Measurements from ENCODE around the gene RPS27. TPM values are rescaled to one million over a fixed set of nuclear protein-coding genes. Genes with fewer than 3 reads are reported as not detected.
A peak's percentile ranks its signal among the peaks of the same experiment; 100 is the strongest.

The RPS27 gene
- total and polyA plus RNA-seq, 10 of the 15 experiments (the other 5 are each of a cell fraction or from before 2014, with no cell fraction given): 2,708 to 14,234 (median 8,874) TPM

- TF ChIP-seq PKNOX1 (IDR thresholded peaks at IDR 0.05) (peak; percentile 72), IKZF1 (conservative IDR thresholded peaks at IDR 0.05) (peak; percentile 86), PML (IDR thresholded peaks at IDR 0.05; ENCODE audit: low read length) (peak; percentile 100), MEF2B (IDR thresholded peaks at IDR 0.05; ENCODE audit: partially characterized antibody, poor library complexity, severe bottlenecking) (peak; percentile 7), ETV6 (conservative IDR thresholded peaks at IDR 0.05 in 1 of 2, IDR thresholded peaks at IDR 0.05 in 1 of 2; ENCODE audit: borderline replicate concordance in 1 of 2, low read depth in 1 of 2) (0 out of 4 replicates have a peak, but pooled peaks of 1 of the 2 experiments have one; percentile 29), CBX5 (IDR thresholded peaks at IDR 0.05; ENCODE audit: low read depth) (peak; percentile 57; the same call in 1 of the 2 replicates), RB1 (IDR thresholded peaks at IDR 0.05; ENCODE audit: borderline replicate concordance) (peak; percentile 70; the same call in 1 of the 2 replicates)
Measured at GRCh38 chr1:153990468-153991150, at the start of gene RPS27 (continued).

DNA sequence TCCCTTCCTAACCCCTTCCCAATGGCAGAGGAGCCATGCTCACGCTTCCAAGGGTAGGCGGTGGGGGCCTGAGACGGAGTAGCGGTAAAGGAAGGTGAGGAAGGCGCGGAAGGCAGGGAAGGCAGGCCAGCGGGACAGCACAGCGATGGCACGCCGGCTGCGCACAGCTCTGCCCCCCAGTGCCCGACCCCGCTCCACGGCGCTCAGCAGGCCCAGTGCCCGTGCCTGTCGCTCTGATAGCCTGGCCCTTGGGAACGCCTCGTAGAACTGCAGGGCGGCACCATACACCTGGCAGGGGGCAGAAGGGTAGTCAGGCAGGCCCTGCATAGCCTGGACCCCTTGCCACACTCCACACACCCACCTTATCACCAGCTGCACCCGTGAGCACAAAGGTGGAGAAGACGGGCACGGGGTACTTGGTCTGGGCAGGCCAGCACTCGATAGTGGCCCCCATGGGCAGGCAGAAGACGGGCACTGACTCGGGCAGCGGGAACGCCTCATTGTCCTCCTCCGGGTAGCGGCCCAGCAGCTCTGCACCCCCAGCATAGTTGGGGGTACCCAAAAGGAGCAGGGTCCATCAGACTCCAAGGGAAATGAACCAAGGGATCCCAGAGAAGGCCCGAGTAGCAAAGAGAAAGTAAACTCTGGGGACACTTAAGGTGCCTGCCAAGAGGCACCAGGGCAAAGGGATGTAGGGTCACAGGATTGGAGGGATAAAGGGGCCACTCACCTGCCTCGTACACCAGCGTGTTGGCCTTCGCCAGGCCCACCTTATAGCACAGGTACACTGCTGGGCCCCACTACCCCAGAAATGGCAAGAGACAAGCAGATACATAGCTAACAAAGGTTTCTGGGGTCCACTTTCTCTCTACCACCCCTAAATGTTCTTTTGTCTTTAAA lies 48.5 kb upstream of the RPS27 start:
- in situ Hi-C loops (cut with MboI) (no loop called here), intact Hi-C loops (cut with micrococcal nuclease; ENCODE audit: unreplicated experiment) (no loop called here)
- H3K9ac ChIP-seq (ENCODE audit: control insufficient read depth, insufficient read depth, low read length): no peak overlapping the region
- H3K4me3 ChIP-seq: no peak overlapping the region
- no peak overlapping the region for H3K27ac ChIP-seq (ENCODE audit: control insufficient read depth, insufficient read depth)
- DNase-seq (ENCODE audit: low read depth, low spot score) (no peak), FAIRE-seq (no peak), ATAC-seq (no peak)
- peaks cover 15% of the 10 kb centered on the region for H3K4me1 ChIP-seq (ENCODE audit: control insufficient read depth, insufficient read depth, low read length)
- H3K27me3 ChIP-seq (replicated peaks in 1 of 2; ENCODE audit: control insufficient read depth in 2 of 2, insufficient read depth in 2 of 2, low read length in 1 of 2): no peaks in the 10 kb centered on the region
- no peak overlapping the region for H3K4me2 ChIP-seq (ENCODE audit: control insufficient read depth, insufficient read depth)
- H3K9me3 ChIP-seq (replicated peaks; ENCODE audit: control insufficient read depth, insufficient read depth, low read length): no peaks in the 10 kb centered on the region
- peaks cover 28% of the 10 kb centered on the region for H3K79me2 ChIP-seq (ENCODE audit: control insufficient read depth, insufficient read depth, low read length)
- H3K36me3 ChIP-seq (ENCODE audit: control insufficient read depth in 2 of 2, insufficient read depth in 2 of 2, low read length in 1 of 2): peaks cover 12 to 16% of the 10 kb centered on the region in 2 experiments; a peak in 3 of 4 replicates
- ChIA-PET SMC1A (ENCODE audit: uncharacterized antibody, unreplicated experiment) (interaction anchor here (1.7 kb wide), 1 partner anchor 54 kb away, joined by 3 read pairs; no protein-coding TSS in a partner anchor), RAD21 (ENCODE audit: unreplicated experiment) (no interaction called here), CTCF (no interaction called here), POLR2A (interaction anchor here (5.3 kb wide), 1 partner anchor 18 kb away, joined by 83 read pairs; the partner anchor contains the start of gene GATAD2B)
- no peak overlapping the region for H2AFZ ChIP-seq (ENCODE audit: control insufficient read depth, low read depth, low read length)
- no peak for TF ChIP-seq POLR2A (IDR thresholded peaks at IDR 0.05; ENCODE audit: low read depth, low read length)
- no peak for TF ChIP-seq BRCA1 (IDR thresholded peaks at IDR 0.05; ENCODE audit: low read depth, low read length)
- no peak for TF ChIP-seq RELA (IDR thresholded peaks at IDR 0.05; ENCODE audit: borderline replicate concordance, partially characterized antibody)
- WGBS (ENCODE audit: insufficient coverage, insufficient replicate concordance, low lambda C conversion rate, missing lambda C conversion rate): 95% methylated on average over 34 of the region's 34 CpGs
- H4K20me1 ChIP-seq (ENCODE audit: control insufficient read depth, insufficient read depth): no peaks in the 10 kb centered on the region
- BruUV-seq (replicated peaks): no TSS peak
